Subcutaneous abdominal adipose tissue (tissue), 5 donors: Measurements from ENCODE around the gene RAC2.

Experiments
- H3K27ac ChIP-seq: one replicate; pipeline ENCODE4 v1.7.0; 2013; ENCODE audit warnings: low read depth, mild to moderate bottlenecking, inconsistent platforms, low read length, moderate library complexity
- H3K27me3 ChIP-seq, 5 donors: one replicate each; pipeline ENCODE4 v1.7.0; 2013; ENCODE audit warnings: low read length in 5 of 5, inconsistent platforms in 1 of 5; ENCODE audit not compliant: control insufficient read depth in 5 of 5, insufficient read depth in 4 of 5
- H3K36me3 ChIP-seq, 5 donors: one replicate each; pipeline ENCODE4 v1.7.0; 2013; ENCODE audit warnings: low read length in 5 of 5; ENCODE audit not compliant: control insufficient read depth in 5 of 5, insufficient read depth in 5 of 5
- H3K4me1 ChIP-seq, 5 donors: one replicate each; pipeline ENCODE4 v1.7.0; 2013; ENCODE audit warnings: low read length in 5 of 5, mild to moderate bottlenecking in 3 of 5, moderate library complexity in 1 of 5; ENCODE audit not compliant: control insufficient read depth in 5 of 5, insufficient read depth in 5 of 5
- H3K4me3 ChIP-seq, 5 donors: one replicate each; pipeline ENCODE4 v1.7.0; 2013; ENCODE audit warnings: low read length in 5 of 5, low read depth in 1 of 5
- H3K9ac ChIP-seq, 5 donors: one replicate each; pipeline ENCODE4 v1.7.0; 2013; ENCODE audit warnings: low read length in 5 of 5, mild to moderate bottlenecking in 4 of 5, moderate library complexity in 3 of 5
- H3K9me3 ChIP-seq, 5 donors: one replicate each; pipeline ENCODE4 v1.7.0; 2013; ENCODE audit warnings: low read length in 5 of 5; ENCODE audit not compliant: control insufficient read depth in 5 of 5
- donor health status: healthy.
- donor health status: healthy.
- donor health status: healthy.
- donor health status: healthy.
- donor health status: healthy.

RAC2 gene

DNA sequence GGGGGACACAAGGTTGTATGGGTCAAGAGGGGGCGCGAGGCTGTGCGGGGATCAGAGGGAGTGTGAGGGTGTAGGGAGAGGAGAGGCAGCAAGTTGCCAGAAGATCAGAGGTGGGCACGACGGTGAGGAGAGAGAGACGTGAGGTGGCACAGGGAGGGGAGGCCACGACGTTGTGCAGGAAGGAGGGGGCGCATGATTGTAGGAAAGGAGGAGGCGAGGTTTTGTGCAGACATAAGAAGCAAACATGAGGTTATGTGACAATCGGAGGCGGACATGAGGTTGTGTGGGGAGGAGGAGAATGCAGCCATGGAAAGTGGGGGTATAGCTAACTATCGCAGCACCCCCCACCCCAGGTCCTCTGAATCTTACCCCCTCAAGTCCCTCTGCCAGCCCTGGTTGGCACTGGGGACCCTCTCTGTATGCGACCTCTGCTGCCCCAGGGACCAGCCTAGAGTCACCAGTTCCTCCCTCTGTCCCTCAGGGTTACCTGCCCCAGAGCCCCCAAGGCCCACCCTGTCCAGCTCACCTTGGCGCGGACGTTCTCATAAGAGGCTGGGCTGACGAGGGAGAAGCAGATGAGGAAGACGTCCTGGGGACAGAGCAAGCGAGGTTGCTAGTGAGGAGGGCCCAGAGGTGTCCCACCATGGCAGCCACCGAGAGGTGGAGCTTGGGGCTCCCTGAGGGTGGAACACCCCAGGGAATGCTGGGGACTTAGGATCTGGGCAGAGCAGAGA is 12.5 kb downstream of the RAC2 start:
- H3K36me3 ChIP-seq: no peaks in the 10 kb centered on the region
- H3K27ac ChIP-seq: no peak overlapping the region
- H3K9ac ChIP-seq: no peak overlapping the region
- peaks cover 0 to 33% (median 14%) of the 10 kb centered on the region in 5 donors for H3K4me1 ChIP-seq
- peaks cover 23 to 63% (median 38%) of the 10 kb centered on the region in 5 donors for H3K27me3 ChIP-seq
- H3K4me3 ChIP-seq: no peak overlapping the region
- no peaks in the 10 kb centered on the region for H3K9me3 ChIP-seq

DNA sequence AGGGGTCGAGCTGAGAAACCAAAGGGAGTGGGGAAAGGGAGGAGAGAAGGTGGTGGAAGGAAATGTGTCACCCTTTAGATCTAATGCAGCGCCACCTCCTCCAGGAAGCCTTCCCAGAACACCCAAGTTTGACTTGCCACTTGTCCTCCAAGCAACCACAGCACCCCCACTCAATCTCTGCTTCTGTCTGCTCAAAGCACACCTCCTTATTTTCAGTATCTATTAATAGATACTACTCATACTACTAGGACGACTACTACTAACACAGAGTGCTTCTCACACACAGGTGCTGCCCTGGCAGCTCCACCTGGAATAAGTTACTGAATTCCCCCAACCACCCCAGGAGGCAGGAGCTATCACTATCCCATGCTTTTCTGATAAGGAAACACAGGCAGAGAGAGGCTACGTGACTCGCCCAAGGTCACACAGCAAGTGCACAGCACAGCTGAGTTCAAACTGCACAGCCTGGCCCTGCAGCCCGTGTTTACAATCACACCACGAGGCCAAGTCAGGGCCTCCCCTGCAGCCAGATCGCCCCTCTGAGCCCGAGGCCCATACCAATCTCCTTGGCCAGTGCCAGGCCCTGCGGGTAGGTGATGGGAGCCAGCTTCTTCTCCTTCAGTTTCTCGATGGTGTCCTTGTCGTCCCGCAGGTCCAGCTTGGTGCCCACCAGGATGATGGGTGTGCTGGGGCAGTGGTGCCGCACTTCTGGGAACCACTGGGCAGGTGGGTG is 13.2 kb downstream of the RAC2 start:
- Histone ChIP-seq H3K4me3 (no peak overlapping the region), H3K4me1 (peaks cover 0 to 33% (median 14%) of the 10 kb centered on the region in 5 donors), H3K36me3 (peaks cover 0 to 7% (median 0%) of the 10 kb centered on the region in 5 donors)

DNA sequence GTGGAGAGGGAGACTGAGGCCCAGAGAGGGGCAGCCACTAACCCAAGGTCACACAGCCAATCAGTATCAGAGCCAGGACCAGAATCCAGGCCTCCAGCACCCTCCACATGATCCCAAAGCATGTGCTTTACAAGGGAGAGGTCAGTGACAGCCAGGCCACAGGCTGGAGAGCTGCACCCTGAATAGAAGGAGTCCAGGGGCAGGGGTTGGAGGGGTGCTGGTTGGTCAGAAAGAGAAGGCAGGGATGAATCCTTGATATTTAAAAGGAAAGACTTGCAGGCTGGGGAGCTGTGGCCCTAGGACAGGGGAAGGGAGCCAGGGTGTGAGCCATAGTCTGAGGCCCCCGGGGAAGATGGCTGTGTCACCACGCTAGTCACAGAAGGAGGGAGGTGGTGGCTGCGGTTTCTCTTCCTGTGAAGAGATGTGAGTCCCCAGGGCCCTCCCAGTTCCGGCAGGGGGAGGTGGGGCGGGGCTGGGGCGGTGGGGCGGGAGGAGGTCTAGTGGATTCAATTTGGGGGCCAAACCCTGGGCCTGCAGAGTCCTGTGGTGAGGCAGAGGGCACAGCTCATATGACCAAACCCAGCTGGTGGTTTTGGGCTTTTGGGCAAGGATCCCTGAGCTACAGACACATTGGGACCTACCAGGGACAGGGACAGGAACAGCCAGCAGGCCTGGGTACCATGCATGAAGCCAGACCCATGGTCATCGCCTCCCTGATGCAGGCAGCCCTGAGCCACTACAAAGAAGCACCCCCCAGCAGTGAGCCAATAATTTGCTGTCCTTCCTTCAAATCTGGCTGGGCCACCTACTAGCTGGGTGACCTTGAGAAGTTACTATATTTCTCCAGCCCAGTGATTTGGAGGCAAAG is 14.0 kb downstream of the RAC2 start:
- H3K9ac ChIP-seq: no peak overlapping the region
- no peak overlapping the region for H3K4me3 ChIP-seq
- peaks cover 0 to 11% (median 0%) of the 10 kb centered on the region in 5 donors for H3K36me3 ChIP-seq
- peaks cover 23 to 57% (median 33%) of the 10 kb centered on the region in 5 donors for H3K27me3 ChIP-seq
- H3K27ac ChIP-seq: no peak overlapping the region
- H3K4me1 ChIP-seq: peaks cover 0 to 33% (median 14%) of the 10 kb centered on the region in 5 donors
- no peaks in the 10 kb centered on the region for H3K9me3 ChIP-seq

More for the DNA sequence above, 13.2 kb downstream of the RAC2 start:
- H3K9ac ChIP-seq: no peak overlapping the region
- H3K27ac ChIP-seq: no peak overlapping the region
- H3K27me3 ChIP-seq: peaks cover 23 to 61% (median 38%) of the 10 kb centered on the region in 5 donors
- H3K9me3 ChIP-seq: no peaks in the 10 kb centered on the region

DNA sequence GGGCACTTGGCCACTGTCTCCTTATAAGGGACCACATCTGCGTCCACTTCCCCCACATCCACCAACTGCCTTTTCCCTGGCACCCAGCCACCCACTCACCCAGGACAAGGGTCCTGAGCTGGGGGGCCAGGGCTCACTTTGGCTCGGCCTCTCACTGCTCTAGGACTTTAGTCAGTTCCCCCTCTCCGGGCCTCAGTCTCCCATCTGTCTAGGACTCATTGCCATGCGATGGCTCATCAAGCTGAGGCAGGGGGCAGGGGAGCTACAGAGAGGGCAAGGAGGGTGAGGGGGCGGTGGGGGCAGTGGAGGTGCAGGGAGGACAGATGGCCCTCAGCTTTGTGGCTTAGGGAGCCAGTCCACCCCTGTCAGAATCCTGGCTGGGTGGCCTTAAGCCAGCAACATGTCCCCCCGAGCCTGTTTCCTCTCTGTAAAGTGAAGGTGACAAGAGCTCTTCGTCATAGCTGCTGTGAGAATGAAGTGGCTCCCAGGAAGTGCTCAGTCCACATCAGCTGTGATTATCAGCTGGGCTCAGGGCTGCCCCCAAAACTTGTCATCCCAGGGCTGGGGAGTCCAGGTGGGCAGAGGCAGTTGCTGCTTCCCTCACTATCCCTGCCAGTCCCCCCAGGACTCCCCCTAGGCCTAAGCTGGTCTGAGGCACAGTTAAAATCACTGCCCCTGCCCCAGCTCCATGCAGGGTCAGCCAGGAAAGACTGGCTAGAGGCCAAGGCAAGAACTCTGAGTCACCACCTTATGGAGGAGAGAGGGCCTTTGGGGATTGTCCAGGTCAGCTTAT is 14.9 kb downstream of the RAC2 start:
- Histone ChIP-seq H3K36me3 (peaks cover 0 to 11% (median 0%) of the 10 kb centered on the region in 5 donors), H3K9ac (peak overlapping the region in 1 of 5 donors; percentile 7), H3K9me3 (no peaks in the 10 kb centered on the region), H3K4me3 (no peak overlapping the region), H3K4me1 (peaks cover 0 to 33% (median 14%) of the 10 kb centered on the region in 5 donors), H3K27me3 (peaks cover 19 to 49% (median 26%) of the 10 kb centered on the region in 5 donors), H3K27ac (no peak overlapping the region)

DNA sequence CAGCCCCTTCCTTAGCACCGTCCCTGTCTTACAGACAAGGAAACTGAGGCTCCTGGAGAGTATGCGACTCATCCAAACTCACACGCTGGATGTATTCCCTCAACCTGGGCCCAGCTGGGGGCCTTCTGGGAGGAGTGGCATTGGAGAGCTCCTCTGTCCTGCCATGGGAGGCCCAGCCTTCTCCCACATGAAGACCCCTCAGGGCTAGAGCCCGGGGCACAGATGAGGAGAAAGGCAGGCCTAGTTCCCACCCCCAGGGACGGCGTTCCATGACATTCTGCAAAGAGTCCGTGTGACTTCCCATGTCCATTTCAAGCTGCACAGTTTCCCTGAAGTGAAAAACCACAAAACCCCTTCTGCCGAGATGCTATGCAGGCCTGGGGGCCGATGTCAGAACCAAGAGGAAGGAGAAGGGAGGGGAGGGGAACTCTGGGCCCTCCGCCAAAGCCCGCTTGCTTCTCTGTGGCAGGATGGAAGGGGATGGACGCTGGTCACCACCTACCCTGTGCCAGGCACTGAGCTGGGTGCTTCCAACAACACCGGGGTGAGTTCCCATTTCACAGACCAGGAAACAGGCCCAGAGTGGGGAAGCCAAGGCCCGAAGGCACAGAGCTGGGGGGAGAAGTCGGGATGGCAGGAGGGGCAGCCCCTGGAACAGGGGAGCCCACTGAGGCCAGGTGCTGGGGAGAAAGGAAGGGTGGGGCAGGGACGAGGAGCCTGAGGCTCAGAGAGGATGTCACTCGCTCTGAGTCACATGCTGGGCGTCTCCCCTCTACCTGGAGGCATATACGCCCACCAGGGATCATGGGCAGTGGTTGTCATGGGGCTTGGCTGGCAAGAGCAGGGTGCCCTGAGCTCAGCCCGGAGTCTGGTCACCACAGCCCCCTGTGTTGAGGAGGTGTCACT is 15.7 kb downstream of the RAC2 start:
- H3K9ac ChIP-seq: peak overlapping the region in 1 of 5 donors; percentile 7
- H3K36me3 ChIP-seq: peaks cover 0 to 11% (median 0%) of the 10 kb centered on the region in 5 donors
- H3K9me3 ChIP-seq: no peaks in the 10 kb centered on the region
- no peak overlapping the region for H3K4me3 ChIP-seq
- peaks cover 12 to 41% (median 18%) of the 10 kb centered on the region in 5 donors for H3K27me3 ChIP-seq
- H3K4me1 ChIP-seq: peaks cover 0 to 33% (median 14%) of the 10 kb centered on the region in 5 donors
- H3K27ac ChIP-seq: no peak overlapping the region

DNA sequence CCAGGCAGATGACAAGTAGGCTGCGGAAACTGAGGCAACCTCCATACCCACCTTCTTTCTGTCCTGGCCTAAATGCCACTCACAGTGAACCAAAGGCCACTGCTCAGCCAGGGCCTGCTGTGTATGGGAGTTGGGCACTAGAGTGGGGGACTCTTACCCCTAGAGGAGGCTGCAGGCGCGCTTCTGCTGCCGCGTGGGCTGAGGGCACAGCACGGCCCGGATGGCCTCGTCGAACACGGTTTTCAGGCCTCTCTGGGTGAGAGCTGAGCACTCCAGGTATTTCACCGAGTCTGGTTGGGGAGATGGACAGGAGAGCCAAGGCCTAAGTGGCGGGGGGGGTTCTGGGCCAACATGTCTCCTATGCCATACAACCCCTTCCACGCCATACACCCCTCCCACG is 17.6 kb downstream of the RAC2 start:
- H3K27ac ChIP-seq: no peak overlapping the region
- H3K9ac ChIP-seq: no peak overlapping the region
- peaks cover 0 to 6% (median 1%) of the 10 kb centered on the region in 5 donors for H3K9me3 ChIP-seq
- H3K4me1 ChIP-seq: peaks cover 0 to 32% (median 14%) of the 10 kb centered on the region in 5 donors
- H3K4me3 ChIP-seq: no peak overlapping the region
- H3K27me3 ChIP-seq: peaks cover 4 to 30% (median 9%) of the 10 kb centered on the region in 5 donors
- peaks cover 0 to 11% (median 0%) of the 10 kb centered on the region in 5 donors for H3K36me3 ChIP-seq

DNA sequence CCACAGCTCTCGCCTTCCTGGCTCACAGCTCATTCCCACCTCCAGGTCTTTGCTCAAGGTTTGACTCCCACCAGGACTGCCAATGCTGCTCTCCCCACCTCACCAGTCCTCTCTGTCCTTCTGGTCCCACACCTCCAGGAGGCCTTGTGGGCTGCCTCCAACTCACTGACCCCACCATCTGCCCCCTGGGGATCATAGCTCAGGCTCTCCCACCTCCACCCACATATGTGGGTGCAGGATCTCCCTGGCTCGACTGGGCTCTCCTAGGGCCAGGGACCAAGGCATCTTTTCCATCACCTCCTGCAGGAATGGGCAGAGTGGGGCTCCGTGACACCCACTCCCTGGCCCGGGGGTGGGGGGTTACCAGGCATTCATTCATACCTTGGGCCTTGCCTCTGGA is 18.0 kb downstream of the RAC2 start:
- Histone ChIP-seq H3K4me1 (peaks cover 0 to 28% (median 14%) of the 10 kb centered on the region in 5 donors), H3K36me3 (peaks cover 0 to 11% (median 0%) of the 10 kb centered on the region in 5 donors), H3K27ac (no peak overlapping the region), H3K4me3 (no peak overlapping the region), H3K9me3 (peaks cover 0 to 10% (median 3%) of the 10 kb centered on the region in 5 donors), H3K9ac (no peak overlapping the region), H3K27me3 (peaks cover 3 to 29% (median 10%) of the 10 kb centered on the region in 5 donors)

DNA sequence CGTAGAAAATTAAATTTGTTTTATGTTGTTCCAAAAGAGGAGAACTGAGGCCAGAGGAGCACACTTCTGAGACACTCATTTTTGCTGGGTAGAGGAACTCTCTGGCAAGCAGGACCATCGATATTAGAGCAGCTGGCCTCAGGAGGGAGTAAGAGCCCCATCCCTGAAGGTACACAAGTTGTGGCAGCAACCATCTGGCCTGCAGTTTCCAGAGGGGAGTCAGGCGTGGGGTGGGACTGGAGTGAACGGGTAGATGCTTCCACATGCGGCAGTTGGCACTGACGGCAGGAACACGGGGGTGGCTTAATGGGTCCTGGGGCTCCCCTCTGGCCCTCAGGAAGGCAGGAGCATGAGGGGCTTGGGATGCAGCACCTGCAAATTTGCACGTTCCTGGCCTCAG is 18.6 kb downstream of the RAC2 start:
- Histone ChIP-seq H3K4me3 (no peak overlapping the region), H3K36me3 (peaks cover 0 to 11% (median 0%) of the 10 kb centered on the region in 5 donors), H3K9me3 (peaks cover 0 to 11% (median 3%) of the 10 kb centered on the region in 5 donors), H3K9ac (no peak overlapping the region), H3K4me1 (peaks cover 0 to 24% (median 14%) of the 10 kb centered on the region in 5 donors), H3K27me3 (peaks cover 3 to 25% (median 12%) of the 10 kb centered on the region in 5 donors), H3K27ac (no peak overlapping the region)
